ENCODE measurements around the gene APBB3.

Gene APBB3

DNA sequence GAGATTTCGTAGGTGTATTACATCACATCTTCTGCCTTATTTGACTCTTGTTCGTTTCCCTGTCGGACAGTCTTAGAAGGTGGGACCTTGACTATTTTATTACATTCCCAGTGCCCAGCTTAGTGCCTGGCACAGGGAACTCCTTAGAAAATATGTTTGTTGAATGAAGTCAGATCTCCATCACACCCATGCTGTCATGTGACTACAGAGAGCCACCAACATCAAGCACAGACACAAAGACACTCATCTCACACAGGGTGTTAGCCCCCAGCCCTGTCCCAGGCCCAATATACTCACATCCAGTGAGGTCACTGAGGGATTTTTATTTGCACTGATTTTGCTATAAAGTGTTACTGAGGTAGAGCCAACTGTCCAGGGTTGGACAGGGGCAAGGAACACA is 6.4 kb downstream of the APBB3 start:
- no peak for DNase-seq (ENCODE audit: low spot score)
- TF ChIP-seq CTCF (IDR thresholded peaks at IDR 0.05; ENCODE audit: extremely low read depth, insufficient read depth, missing control alignments) = no peak
- in situ Hi-C loops (cut with MboI; ENCODE audit: low pct_unique_long_range_greater_than_20kb, low sequenced_read_pairs, unreplicated experiment) = no loop called here

GRCh38 chr5:140557136-140557805 is 7.1 kb downstream of the APBB3 start, which contains the start of gene SRA1:
Gene SRA1 (minus strand): TSS chr5:140557473. CDS start chr5:140557452, 21 bp downstream.
- TF ChIP-seq CTCF (IDR thresholded peaks at IDR 0.05; ENCODE audit: extremely low read depth, insufficient read depth, missing control alignments) = no peak
- in situ Hi-C loops (cut with MboI; ENCODE audit: low pct_unique_long_range_greater_than_20kb, low sequenced_read_pairs, unreplicated experiment) = no loop called here
- DNase-seq (ENCODE audit: low spot score) = peak; percentile 93

GRCh38 chr5:140556438-140556837 is 8.0 kb downstream of the APBB3 start:
- no peak for DNase-seq (ENCODE audit: low spot score)
- TF ChIP-seq CTCF (IDR thresholded peaks at IDR 0.05; ENCODE audit: extremely low read depth, insufficient read depth, missing control alignments) = no peak
- in situ Hi-C loops (cut with MboI; ENCODE audit: low pct_unique_long_range_greater_than_20kb, low sequenced_read_pairs, unreplicated experiment) = no loop called here

GRCh38 chr5:140555747-140556312 is 8.6 kb downstream of the APBB3 start:
- no peak for TF ChIP-seq CTCF (IDR thresholded peaks at IDR 0.05; ENCODE audit: extremely low read depth, insufficient read depth, missing control alignments)
- peak; percentile 47 for DNase-seq (ENCODE audit: low spot score)
- in situ Hi-C loops (cut with MboI; ENCODE audit: low pct_unique_long_range_greater_than_20kb, low sequenced_read_pairs, unreplicated experiment) = no loop called here

DNA sequence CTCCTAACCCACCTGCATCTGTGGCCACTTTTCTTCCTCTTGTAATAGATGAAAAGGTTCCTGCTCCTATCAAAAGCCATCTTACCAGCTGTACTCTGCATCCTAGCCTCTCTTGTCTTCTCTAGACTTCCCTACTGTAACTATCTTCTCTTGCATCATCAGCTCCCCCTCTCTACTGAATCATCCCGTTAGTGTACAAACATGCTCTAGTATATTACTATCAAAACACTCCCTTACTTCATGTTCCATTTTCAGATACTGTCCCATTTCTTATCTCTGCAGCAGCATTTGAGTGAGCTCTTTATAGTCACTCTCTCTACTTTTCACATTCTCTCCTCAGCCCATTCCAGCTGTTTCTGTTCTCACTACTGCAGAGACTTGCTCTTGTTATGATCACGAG is 9.9 kb downstream of the APBB3 start:
- DNase-seq (ENCODE audit: low spot score) = no peak
- in situ Hi-C loops (cut with MboI; ENCODE audit: low pct_unique_long_range_greater_than_20kb, low sequenced_read_pairs, unreplicated experiment) = no loop called here
- no peak for TF ChIP-seq CTCF (IDR thresholded peaks at IDR 0.05; ENCODE audit: extremely low read depth, insufficient read depth, missing control alignments)

- DNase-seq (ENCODE audit: low spot score) = no peak
- no peak for TF ChIP-seq CTCF (IDR thresholded peaks at IDR 0.05; ENCODE audit: extremely low read depth, insufficient read depth, missing control alignments)
- in situ Hi-C loops (cut with MboI; ENCODE audit: low pct_unique_long_range_greater_than_20kb, low sequenced_read_pairs, unreplicated experiment) = no loop called here
Observed at GRCh38 chr5:140553657-140554056, 10.7 kb downstream of the APBB3 start.

All from GM13977 (cell line).